Left lung (tissue), 10 donors: ENCODE results near the gene TCP11L1. TPM values are rescaled to one million over a fixed set of nuclear protein-coding genes. Genes with fewer than 3 reads are reported as not detected.

Experiments
- ATAC-seq: fragments of 200-7000 bp; cut with Tn5 transposase; one replicate; pipeline ENCODE4 v1.9.1; 2020; ENCODE audit warnings: moderate library complexity
- DNase-seq, 4 donors: peaks; one replicate each; pipeline ENCODE4 v3.0.0-alpha.2; 2013 to 2020
- H3K27ac ChIP-seq, 2 donors: fragments of 200-600 bp; sonication (generic) in 1 of 2; one replicate each; pipeline versions ENCODE4 v1.5.0 to v1.8.0; 2020 to 2021
- H3K27me3 ChIP-seq, 2 donors: fragments of 200-600 bp; sonication (generic) in 1 of 2; one replicate each; pipeline versions ENCODE4 v1.5.0 to v1.8.0; 2020 to 2021
- H3K36me3 ChIP-seq, 2 donors: fragments of 200-600 bp; sonication (generic) in 1 of 2; one replicate each; pipeline versions ENCODE4 v1.5.0 to v1.8.0; 2020 to 2021
- H3K4me1 ChIP-seq, 2 donors: fragments of 200-600 bp; one replicate each; pipeline ENCODE4 v1.8.0; 2021
- H3K4me3 ChIP-seq, 2 donors: fragments of 200-600 bp; sonication (generic) in 1 of 2; one replicate each; pipeline versions ENCODE4 v1.5.0 to v1.8.0; 2020 to 2021; ENCODE audit warnings: mild to moderate bottlenecking in 1 of 2
- H3K9me3 ChIP-seq, 2 donors: fragments of 200-600 bp; sonication (generic) in 1 of 2; one replicate each; pipeline versions ENCODE4 v1.5.0 to v1.8.0; 2020 to 2021
- intact Hi-C, 2 donors: fragments of 100-400 bp; cut with DNase I; formaldehyde crosslinking; loops; one replicate each; pipeline versions ENCODE4 v1.11.2 to v1.14.2; 2022
- polyA plus RNA-seq, 6 donors: library from polyadenylated mRNA; unstranded; fragments of 120-200 nt; gene quantifications; one replicate each; pipeline ENCODE4 v1.2.1, GENCODE V29; 2013; ENCODE audit not compliant: insufficient read length in 6 of 6
- total RNA-seq, 2 donors: library from RNA; stranded (reverse); fragmentation: NEBNext Ultra II Directional; extraction: Animal tissue kit (Norgen Biotek cat#: 25700); gene quantifications; one replicate each; pipeline ENCODE4 v1.2.1, GENCODE V29; 2021
- TF ChIP-seq, protein P1 (sequence below), 2 donors: fragments of 200-600 bp; sonication (generic) in 1 of 2; IDR thresholded peaks; one replicate each; pipeline versions ENCODE4 v1.5.0 to v1.8.0; 2021; ENCODE audit warnings: antibody characterized with exemption in 2 of 2
- donor health status: DM: no; HTN: yes; CAD: no.
- donor health status: DM: no; HTN: no; CAD: no.

TCP11L1 gene
- total and polyA plus RNA-seq, 8 donors, result 13.9 to 25.9 (median 15.6) TPM

DNA sequence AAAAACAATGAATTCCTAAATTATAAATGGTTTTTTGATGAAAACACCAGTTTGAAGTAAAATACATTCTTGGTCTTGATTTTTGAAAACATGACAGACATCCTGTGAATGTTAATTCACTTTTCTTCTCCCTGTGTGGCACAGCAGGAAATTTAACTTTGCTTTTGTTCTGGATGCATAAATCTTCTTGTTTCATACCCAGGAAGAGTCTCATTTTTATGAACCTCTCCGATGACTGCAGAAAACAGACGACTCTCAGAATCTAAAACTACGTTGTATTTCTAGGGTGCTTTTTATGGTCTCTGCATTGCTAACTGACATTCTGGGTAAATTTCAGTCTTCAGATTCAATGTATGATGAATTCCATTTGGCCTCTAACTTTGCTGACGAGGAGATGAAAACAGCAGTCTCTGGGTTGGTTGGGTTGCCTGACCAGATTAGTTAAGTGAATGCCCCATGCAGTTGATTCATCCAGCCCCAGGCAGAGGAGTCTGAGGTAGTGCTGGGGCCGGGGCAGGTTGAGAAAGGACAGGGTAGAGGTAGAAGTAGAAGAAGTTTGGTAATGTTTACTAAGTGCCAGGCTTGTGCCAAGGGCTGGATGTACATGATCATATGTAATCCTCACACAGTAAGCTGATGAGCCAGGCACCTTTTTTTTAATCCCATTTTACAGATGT lies 20.1 kb downstream of the TCP11L1 start:
- Histone ChIP-seq H3K27ac (no peak overlapping the region), H3K36me3 (peaks cover 0 to 79% of the 10 kb centered on the region in 2 donors), H3K4me1 (peaks cover 0 to 17% of the 10 kb centered on the region in 2 donors), H3K27me3 (no peaks in the 10 kb centered on the region), H3K4me3 (no peak overlapping the region), H3K9me3 (no peaks in the 10 kb centered on the region)
- DNase-seq (no peak), ATAC-seq (no peak)
- intact Hi-C loops, result no loop called here
- TF ChIP-seq, protein P1, sequence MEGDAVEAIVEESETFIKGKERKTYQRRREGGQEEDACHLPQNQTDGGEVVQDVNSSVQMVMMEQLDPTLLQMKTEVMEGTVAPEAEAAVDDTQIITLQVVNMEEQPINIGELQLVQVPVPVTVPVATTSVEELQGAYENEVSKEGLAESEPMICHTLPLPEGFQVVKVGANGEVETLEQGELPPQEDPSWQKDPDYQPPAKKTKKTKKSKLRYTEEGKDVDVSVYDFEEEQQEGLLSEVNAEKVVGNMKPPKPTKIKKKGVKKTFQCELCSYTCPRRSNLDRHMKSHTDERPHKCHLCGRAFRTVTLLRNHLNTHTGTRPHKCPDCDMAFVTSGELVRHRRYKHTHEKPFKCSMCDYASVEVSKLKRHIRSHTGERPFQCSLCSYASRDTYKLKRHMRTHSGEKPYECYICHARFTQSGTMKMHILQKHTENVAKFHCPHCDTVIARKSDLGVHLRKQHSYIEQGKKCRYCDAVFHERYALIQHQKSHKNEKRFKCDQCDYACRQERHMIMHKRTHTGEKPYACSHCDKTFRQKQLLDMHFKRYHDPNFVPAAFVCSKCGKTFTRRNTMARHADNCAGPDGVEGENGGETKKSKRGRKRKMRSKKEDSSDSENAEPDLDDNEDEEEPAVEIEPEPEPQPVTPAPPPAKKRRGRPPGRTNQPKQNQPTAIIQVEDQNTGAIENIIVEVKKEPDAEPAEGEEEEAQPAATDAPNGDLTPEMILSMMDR (IDR thresholded peaks at IDR 0.05), result no peak

GRCh38 chr11:33060271-33060670 lies 20.9 kb downstream of the TCP11L1 start:
- Histone ChIP-seq H3K4me3 (no peak overlapping the region), H3K9me3 (no peaks in the 10 kb centered on the region), H3K27me3 (no peaks in the 10 kb centered on the region), H3K27ac (no peak overlapping the region), H3K4me1 (peaks cover 0 to 25% of the 10 kb centered on the region in 2 donors), H3K36me3 (peaks cover 0 to 72% of the 10 kb centered on the region in 2 donors)
- no peak for ATAC-seq
- DNase-seq, result no peak
- intact Hi-C loops, result no loop called here
- TF ChIP-seq, protein P1 (IDR thresholded peaks at IDR 0.05), result no peak

DNA sequence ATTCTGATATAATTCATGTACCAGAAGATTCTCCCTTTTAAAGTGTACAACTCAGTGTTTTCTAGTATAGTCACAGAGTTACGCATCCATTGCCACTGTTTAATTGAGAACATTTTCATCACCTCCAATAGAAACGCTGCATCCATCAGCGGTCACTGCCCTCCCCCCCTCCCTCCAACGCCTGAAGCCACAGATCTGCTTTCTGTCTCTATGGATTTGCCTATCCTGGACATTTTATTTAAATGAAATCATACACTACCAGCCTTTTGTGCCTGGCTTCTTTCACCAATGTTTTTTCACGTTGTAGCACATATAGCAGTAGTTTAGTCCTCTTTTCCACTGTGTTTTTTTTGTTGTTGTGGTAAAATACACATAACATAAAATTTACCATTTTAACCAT lies 22.8 kb downstream of the TCP11L1 start:
- H3K4me3 ChIP-seq, result no peak overlapping the region
- intact Hi-C loops, result no loop called here
- no peak for ATAC-seq
- peaks cover 0 to 74% of the 10 kb centered on the region in 2 donors for H3K36me3 ChIP-seq
- no peaks in the 10 kb centered on the region for H3K9me3 ChIP-seq
- H3K4me1 ChIP-seq, result peaks cover 0 to 26% of the 10 kb centered on the region in 2 donors
- no peak overlapping the region for H3K27ac ChIP-seq
- H3K27me3 ChIP-seq, result no peaks in the 10 kb centered on the region
- no peak for DNase-seq
- TF ChIP-seq, protein P1 (IDR thresholded peaks at IDR 0.05), result no peak

GRCh38 chr11:33063326-33063881 lies 24.0 kb downstream of the TCP11L1 start:
- H3K9me3 ChIP-seq, result no peaks in the 10 kb centered on the region
- no peak overlapping the region for H3K4me3 ChIP-seq
- H3K27ac ChIP-seq, result peak overlapping the region in 1 of 2 donors; percentile 82
- TF ChIP-seq, protein P1 (IDR thresholded peaks at IDR 0.05), result no peak
- intact Hi-C loops, result no loop called here
- DNase-seq, result no peak
- H3K4me1 ChIP-seq, result peaks cover 0 to 26% of the 10 kb centered on the region in 2 donors
- no peaks in the 10 kb centered on the region for H3K27me3 ChIP-seq
- no peak for ATAC-seq
- H3K36me3 ChIP-seq, result peaks cover 0 to 75% of the 10 kb centered on the region in 2 donors

DNA sequence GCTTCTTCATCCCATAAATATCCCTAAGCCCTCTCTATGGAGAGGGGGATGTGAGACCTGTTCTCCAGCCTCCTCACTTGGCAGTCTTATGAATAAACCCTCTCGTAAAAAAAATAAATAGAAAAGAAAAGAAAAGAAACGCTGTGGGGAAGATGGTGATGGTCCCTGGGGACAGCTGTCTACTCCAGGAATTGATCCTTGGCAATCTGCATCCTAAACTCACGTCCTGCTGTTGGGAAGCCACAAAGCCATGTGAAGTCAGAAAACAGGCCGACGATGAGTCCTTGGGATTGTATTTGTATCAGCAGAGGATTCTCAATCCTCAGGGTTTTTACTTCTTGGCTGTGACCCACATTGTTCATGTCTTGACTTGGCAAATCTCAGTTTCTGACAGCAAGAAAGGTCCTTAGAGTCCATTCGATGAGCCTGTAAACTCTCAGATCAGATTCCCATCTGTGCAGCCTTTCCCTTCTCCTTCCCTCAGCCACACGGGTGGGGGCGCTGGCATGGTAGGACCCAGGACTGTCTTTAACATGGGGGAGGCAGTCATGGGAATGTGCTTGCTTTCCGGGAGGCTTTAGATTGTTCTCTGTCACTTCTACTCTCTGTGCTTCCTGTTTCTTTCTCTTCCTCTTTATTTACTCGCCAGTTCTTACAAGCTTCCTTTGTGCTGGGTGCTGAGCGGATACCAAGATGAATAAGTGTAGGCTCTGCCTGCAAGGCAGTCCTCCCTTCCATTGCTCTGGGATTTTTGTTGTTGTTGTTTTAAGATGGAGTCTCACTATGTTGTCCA lies 24.9 kb downstream of the TCP11L1 start:
- intact Hi-C loops, result no loop called here
- no peak overlapping the region for H3K4me3 ChIP-seq
- H3K9me3 ChIP-seq, result no peaks in the 10 kb centered on the region
- peak overlapping the region; percentile 53 to 82 for H3K27ac ChIP-seq
- TF ChIP-seq, protein P1 (IDR thresholded peaks at IDR 0.05), result no peak
- ATAC-seq, result peak; percentile 19
- H3K27me3 ChIP-seq, result no peaks in the 10 kb centered on the region
- H3K36me3 ChIP-seq, result peaks cover 0 to 75% of the 10 kb centered on the region in 2 donors
- H3K4me1 ChIP-seq, result peaks cover 0 to 26% of the 10 kb centered on the region in 2 donors
- DNase-seq, result no peak
